Measurements from ENCODE around the gene XPNPEP2. TPM values are rescaled to one million over a fixed set of nuclear protein-coding genes. Genes with fewer than 3 reads are reported as not detected.

Gene XPNPEP2, protein sequence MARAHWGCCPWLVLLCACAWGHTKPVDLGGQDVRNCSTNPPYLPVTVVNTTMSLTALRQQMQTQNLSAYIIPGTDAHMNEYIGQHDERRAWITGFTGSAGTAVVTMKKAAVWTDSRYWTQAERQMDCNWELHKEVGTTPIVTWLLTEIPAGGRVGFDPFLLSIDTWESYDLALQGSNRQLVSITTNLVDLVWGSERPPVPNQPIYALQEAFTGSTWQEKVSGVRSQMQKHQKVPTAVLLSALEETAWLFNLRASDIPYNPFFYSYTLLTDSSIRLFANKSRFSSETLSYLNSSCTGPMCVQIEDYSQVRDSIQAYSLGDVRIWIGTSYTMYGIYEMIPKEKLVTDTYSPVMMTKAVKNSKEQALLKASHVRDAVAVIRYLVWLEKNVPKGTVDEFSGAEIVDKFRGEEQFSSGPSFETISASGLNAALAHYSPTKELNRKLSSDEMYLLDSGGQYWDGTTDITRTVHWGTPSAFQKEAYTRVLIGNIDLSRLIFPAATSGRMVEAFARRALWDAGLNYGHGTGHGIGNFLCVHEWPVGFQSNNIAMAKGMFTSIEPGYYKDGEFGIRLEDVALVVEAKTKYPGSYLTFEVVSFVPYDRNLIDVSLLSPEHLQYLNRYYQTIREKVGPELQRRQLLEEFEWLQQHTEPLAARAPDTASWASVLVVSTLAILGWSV
- 10 to 100 TPM in 1 of 5 donors, 1 to 10 TPM in 3, under 1 TPM in 1; 0.72 to 16.3 (median 2.2) TPM for total RNA-seq
- polyA plus RNA-seq, result 1 to 10 TPM in 1 of 3 donors, under 1 TPM in 2; 0.33 to 1.2 (median 0.92) TPM
- long read RNA-seq, donor 1, result 0 reads
- long read RNA-seq, donor 2, partial matches to known transcripts, result 0 of 2 reads
- long read RNA-seq, donor 2, other reads (novel, unspliced or antisense), result 0 of 2 reads
- long read RNA-seq, donor 3, result 0 reads
- long read RNA-seq, donor 4, result 0 reads
- long read RNA-seq, donor 5, result 0 reads
- long read RNA-seq, donor 6, partial matches to known transcripts, result 0 of 1 reads
- long read RNA-seq, donor 6, other reads (novel, unspliced or antisense), result 0 of 1 reads
- long read RNA-seq, donor 7, result 0 reads
- long read RNA-seq, donor 8, result 0 reads
- long read RNA-seq, donor 9, result 0 reads
- long read RNA-seq, donor 10, result 0 reads

DNA sequence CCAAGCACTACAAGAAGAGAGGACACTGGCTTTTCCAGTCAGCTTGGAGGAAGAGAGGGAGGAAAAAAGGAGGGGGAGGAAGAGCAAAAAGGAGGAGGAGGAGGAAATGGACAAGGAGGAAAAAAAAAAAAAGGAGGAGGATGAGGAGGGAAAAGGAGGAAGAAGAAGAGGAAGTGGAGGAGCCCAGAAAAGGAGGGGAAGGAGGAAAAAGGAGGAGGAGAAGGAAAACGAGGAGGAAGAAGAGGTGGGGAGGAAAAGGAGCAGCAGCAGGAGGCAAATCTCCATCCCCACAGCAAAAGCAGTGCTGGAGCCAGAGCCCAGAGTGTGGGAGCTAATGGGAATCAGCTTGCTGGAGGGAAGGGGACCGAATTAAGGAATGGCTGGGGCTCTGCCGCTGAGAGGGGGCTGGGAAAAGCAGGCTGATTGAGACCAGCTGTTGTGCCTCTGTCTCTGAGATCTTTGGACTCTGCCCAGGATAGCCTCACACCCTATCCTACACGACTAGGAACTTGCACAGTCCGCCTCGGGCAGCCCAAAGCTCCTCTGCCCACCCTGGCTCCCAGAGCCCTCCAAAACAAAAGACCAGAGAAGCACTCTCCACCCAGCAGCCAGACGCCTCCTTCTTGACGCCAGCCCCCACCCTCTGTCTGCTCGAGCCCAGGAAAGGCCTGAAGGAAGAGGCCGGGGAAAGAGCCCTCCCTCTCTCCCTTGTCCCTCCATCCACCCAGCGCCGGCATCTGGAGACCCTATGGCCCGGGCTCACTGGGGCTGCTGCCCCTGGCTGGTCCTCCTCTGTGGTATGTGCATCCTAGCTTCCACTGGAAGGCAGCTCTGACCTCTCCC, at the start of gene XPNPEP2:
XPNPEP2 (plus strand) TSS at position 514 of the 843 bp plus-strand sequence; CDS start at position 749, 235 bp downstream.
- Histone ChIP-seq H3K4me1 (peaks cover 0 to 4% (median 0%) of the 10 kb centered on the region in 4 donors), H3K27me3 (peaks cover 0 to 9% (median 0%) of the 10 kb centered on the region in 3 donors), H3K27ac (peak within 1 kb of the TSS in 2 of 5 donors; percentile 41 to 49), H3K9me3 (no peaks in the 10 kb centered on the region), H3K36me3 (no peaks in the 10 kb centered on the region), H3K4me3 (no peak within 1 kb of the TSS)
- no peak for TF ChIP-seq POLR2A (IDR thresholded peaks at IDR 0.05)
- TF ChIP-seq EP300 (IDR thresholded peaks at IDR 0.05), result no peak
- TF ChIP-seq, protein P1, sequence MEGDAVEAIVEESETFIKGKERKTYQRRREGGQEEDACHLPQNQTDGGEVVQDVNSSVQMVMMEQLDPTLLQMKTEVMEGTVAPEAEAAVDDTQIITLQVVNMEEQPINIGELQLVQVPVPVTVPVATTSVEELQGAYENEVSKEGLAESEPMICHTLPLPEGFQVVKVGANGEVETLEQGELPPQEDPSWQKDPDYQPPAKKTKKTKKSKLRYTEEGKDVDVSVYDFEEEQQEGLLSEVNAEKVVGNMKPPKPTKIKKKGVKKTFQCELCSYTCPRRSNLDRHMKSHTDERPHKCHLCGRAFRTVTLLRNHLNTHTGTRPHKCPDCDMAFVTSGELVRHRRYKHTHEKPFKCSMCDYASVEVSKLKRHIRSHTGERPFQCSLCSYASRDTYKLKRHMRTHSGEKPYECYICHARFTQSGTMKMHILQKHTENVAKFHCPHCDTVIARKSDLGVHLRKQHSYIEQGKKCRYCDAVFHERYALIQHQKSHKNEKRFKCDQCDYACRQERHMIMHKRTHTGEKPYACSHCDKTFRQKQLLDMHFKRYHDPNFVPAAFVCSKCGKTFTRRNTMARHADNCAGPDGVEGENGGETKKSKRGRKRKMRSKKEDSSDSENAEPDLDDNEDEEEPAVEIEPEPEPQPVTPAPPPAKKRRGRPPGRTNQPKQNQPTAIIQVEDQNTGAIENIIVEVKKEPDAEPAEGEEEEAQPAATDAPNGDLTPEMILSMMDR (IDR thresholded peaks at IDR 0.05), result no peak
- no peak for TF ChIP-seq POLR2AphosphoS5 (IDR thresholded peaks at IDR 0.05)
- 31 to 47% (median 43%) methylated on average over 9 to 13 of the region's 13 CpGs for WGBS, 5 donors
- DNase-seq, result peak in 1 of 2 donors; percentile 84
- intact Hi-C loops (cut with DNase I; ENCODE audit: low total_unique reads), result no loop called here

DNA sequence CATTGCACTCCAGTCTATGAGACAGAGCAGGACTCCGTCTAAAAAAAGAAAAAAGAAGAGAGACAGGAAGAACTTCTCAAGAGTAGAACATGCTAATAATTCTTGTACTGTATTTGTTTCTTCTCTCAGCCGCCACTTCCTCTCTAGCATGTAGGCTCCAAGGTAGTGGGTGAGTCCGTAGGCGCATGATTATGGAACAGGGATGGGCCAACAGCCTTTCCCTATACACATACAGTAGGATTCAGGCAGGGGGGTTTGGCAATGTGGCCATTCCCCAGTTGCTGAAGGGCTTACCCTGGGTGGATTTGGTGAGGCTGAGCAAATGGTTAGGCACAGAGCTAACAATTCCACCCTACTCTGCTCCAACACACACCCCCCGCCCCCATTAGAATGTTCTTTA, 49.0 kb upstream of the XPNPEP2 start:
- no peaks in the 10 kb centered on the region for H3K4me1 ChIP-seq
- intact Hi-C loops (cut with DNase I; ENCODE audit: low total_unique reads), result no loop called here
- H3K27me3 ChIP-seq, result no peaks in the 10 kb centered on the region
- H3K9me3 ChIP-seq, result no peaks in the 10 kb centered on the region
- TF ChIP-seq, protein P1 (IDR thresholded peaks at IDR 0.05), result no peak
- H3K27ac ChIP-seq, result no peak overlapping the region
- WGBS, 5 donors, result 75 to 92% (median 78%) methylated on average over 3 to 5 of the region's 5 CpGs
- no peak overlapping the region for H3K4me3 ChIP-seq
- DNase-seq, result no peak
- H3K36me3 ChIP-seq, result no peaks in the 10 kb centered on the region

DNA sequence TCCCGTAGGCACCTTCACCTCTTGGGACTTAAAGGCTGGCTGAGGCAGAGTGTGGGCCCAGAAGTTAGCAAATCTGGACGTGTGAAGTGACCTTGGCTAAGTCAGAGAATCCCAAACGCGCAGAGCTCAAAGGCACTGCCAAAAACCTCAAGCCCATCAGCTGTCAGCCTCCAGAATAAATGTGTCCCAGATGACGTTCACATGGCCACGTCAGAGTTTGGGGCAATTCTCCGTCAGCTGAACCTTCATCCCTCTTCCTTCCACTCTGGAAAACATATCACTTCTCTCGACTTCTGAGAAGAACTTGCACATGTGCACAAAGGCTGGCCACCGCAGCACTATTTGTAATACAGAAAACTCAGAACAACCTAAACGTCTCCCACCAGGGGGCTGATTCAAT, 48.3 kb upstream of the XPNPEP2 start:
- intact Hi-C loops (cut with DNase I; ENCODE audit: low total_unique reads), result no loop called here
- WGBS, 5 donors, result 59 to 78% (median 67%) methylated on average over 8 to 10 of the region's 10 CpGs
- Histone ChIP-seq H3K27ac (no peak overlapping the region), H3K9me3 (no peaks in the 10 kb centered on the region), H3K4me3 (no peak overlapping the region), H3K27me3 (no peaks in the 10 kb centered on the region), H3K4me1 (no peaks in the 10 kb centered on the region), H3K36me3 (no peaks in the 10 kb centered on the region)
- TF ChIP-seq EP300 (IDR thresholded peaks at IDR 0.05), result no peak
- TF ChIP-seq, protein P1 (IDR thresholded peaks at IDR 0.05), result no peak
- TF ChIP-seq POLR2AphosphoS5 (IDR thresholded peaks at IDR 0.05), result no peak
- TF ChIP-seq POLR2A (IDR thresholded peaks at IDR 0.05), result no peak
- no peak for DNase-seq

Data from stomach (tissue), 19 donors.